ENCODE measurements around the gene NR3C1. TPM values are rescaled to one million over a fixed set of nuclear protein-coding genes. Genes with fewer than 3 reads are reported as not detected.

NR3C1 gene
- total RNA-seq, 1 experiment from 2014 or later, result not detected

GRCh38 chr5:143362664-143363227, 40.7 kb downstream of the NR3C1 start:
- DNase-seq (ENCODE audit: low spot score), result no peak

- DNase-seq (ENCODE audit: low spot score), result no peak
Measured at GRCh38 chr5:143361438-143361837, 42.0 kb downstream of the NR3C1 start.

GRCh38 chr5:143360755-143361154, 42.7 kb downstream of the NR3C1 start:
- DNase-seq (ENCODE audit: low spot score), result no peak

GRCh38 chr5:143359869-143360268, 43.6 kb downstream of the NR3C1 start:
- DNase-seq (ENCODE audit: low spot score), result no peak

GRCh38 chr5:143356855-143357583, 46.5 kb downstream of the NR3C1 start:
- DNase-seq (ENCODE audit: low spot score), result no peak

GRCh38 chr5:143355710-143356109, 47.8 kb downstream of the NR3C1 start:
- peak; percentile 79 for DNase-seq (ENCODE audit: low spot score)

GRCh38 chr5:143354025-143354424, 49.5 kb downstream of the NR3C1 start:
- DNase-seq (ENCODE audit: low spot score), result no peak

GRCh38 chr5:143352691-143353090, 50.8 kb downstream of the NR3C1 start:
- DNase-seq (ENCODE audit: low spot score), result no peak

- DNase-seq (ENCODE audit: low spot score), result no peak
Measured at GRCh38 chr5:143350751-143351602, 52.5 kb downstream of the NR3C1 start.

- no peak for DNase-seq (ENCODE audit: low spot score)
Measured at GRCh38 chr5:143350341-143350740, 53.1 kb downstream of the NR3C1 start.

- no peak for DNase-seq (ENCODE audit: low spot score)
Measured at GRCh38 chr5:143349177-143349576, 54.3 kb downstream of the NR3C1 start.

- DNase-seq (ENCODE audit: low spot score), result no peak
Measured at GRCh38 chr5:143347698-143348344, 55.7 kb downstream of the NR3C1 start.

GRCh38 chr5:143347046-143347445, 56.4 kb downstream of the NR3C1 start:
- DNase-seq (ENCODE audit: low spot score), result no peak

GRCh38 chr5:143345671-143346440, 57.6 kb downstream of the NR3C1 start:
- no peak for DNase-seq (ENCODE audit: low spot score)

- DNase-seq (ENCODE audit: low spot score), result no peak
Measured at GRCh38 chr5:143343042-143343441, 60.4 kb downstream of the NR3C1 start.

GRCh38 chr5:143342607-143343006, 60.9 kb downstream of the NR3C1 start:
- no peak for DNase-seq (ENCODE audit: low spot score)

- DNase-seq (ENCODE audit: low spot score), result no peak
Measured at GRCh38 chr5:143341807-143342570, 61.5 kb downstream of the NR3C1 start.

GRCh38 chr5:143340891-143341685, 62.4 kb downstream of the NR3C1 start:
- no peak for DNase-seq (ENCODE audit: low spot score)

- no peak for DNase-seq (ENCODE audit: low spot score)
Measured at GRCh38 chr5:143338658-143339366, 64.7 kb downstream of the NR3C1 start.
